GM18951 (cell line): Measurements from ENCODE around the gene LDB2.

ENCODE experiments used
- POLR2A ChIP-seq: IDR thresholded peaks from 4 replicates; pipeline ENCODE4 v1.6.1; 2011; ENCODE audit warnings: mild to moderate bottlenecking; ENCODE audit not compliant: insufficient read length, insufficient read depth; ENCODE audit errors: extremely low read depth
- in situ Hi-C: fragments of 300-500 bp; cut with MboI; formaldehyde crosslinking; loops from one replicate; pipeline ENCODE4 v1.12.0; 2022; ENCODE audit warnings: low sequenced_read_pairs, mixed read lengths, inconsistent platforms; ENCODE audit not compliant: unreplicated experiment

Gene LDB2

GRCh38 chr4:16869594-16870245 is 28.7 kb downstream of the LDB2 start:
- in situ Hi-C loops: no loop called here
- TF ChIP-seq POLR2A: no peak

- in situ Hi-C loops: no loop called here
- TF ChIP-seq POLR2A: no peak
Measured at GRCh38 chr4:16868674-16869073, 29.8 kb downstream of the LDB2 start.

GRCh38 chr4:16867827-16868226 is 30.6 kb downstream of the LDB2 start:
- in situ Hi-C loops: no loop called here
- no peak for TF ChIP-seq POLR2A

GRCh38 chr4:16866974-16867373 is 31.5 kb downstream of the LDB2 start:
- TF ChIP-seq POLR2A: no peak
- in situ Hi-C loops: no loop called here

- no peak for TF ChIP-seq POLR2A
- in situ Hi-C loops: no loop called here
Measured at GRCh38 chr4:16865897-16866283, 32.6 kb downstream of the LDB2 start.

GRCh38 chr4:16865209-16865896 is 33.1 kb downstream of the LDB2 start:
- TF ChIP-seq POLR2A: no peak
- in situ Hi-C loops: no loop called here

- TF ChIP-seq POLR2A: no peak
- in situ Hi-C loops: no loop called here
Measured at GRCh38 chr4:16864199-16864598, 34.2 kb downstream of the LDB2 start.

- no peak for TF ChIP-seq POLR2A
- in situ Hi-C loops: no loop called here
Measured at GRCh38 chr4:16862697-16863096, 35.7 kb downstream of the LDB2 start.

- in situ Hi-C loops: no loop called here
- TF ChIP-seq POLR2A: no peak
Measured at GRCh38 chr4:16860516-16860915, 37.9 kb downstream of the LDB2 start.

GRCh38 chr4:16859031-16859430 is 39.4 kb downstream of the LDB2 start:
- TF ChIP-seq POLR2A: no peak
- in situ Hi-C loops: no loop called here

GRCh38 chr4:16858275-16858752 is 40.1 kb downstream of the LDB2 start:
- in situ Hi-C loops: no loop called here
- no peak for TF ChIP-seq POLR2A

- in situ Hi-C loops: no loop called here
- no peak for TF ChIP-seq POLR2A
Measured at GRCh38 chr4:16857425-16857824, 41.0 kb downstream of the LDB2 start.

- in situ Hi-C loops: no loop called here
- TF ChIP-seq POLR2A: no peak
Measured at GRCh38 chr4:16853640-16854039, 44.8 kb downstream of the LDB2 start.

- in situ Hi-C loops: no loop called here
- TF ChIP-seq POLR2A: no peak
Measured at GRCh38 chr4:16852644-16853043, 45.8 kb downstream of the LDB2 start.
